Activated CD8-positive, alpha-beta T cell treated with anti-CD3 and anti-CD28 coated beads for 36 hours (primary cell): ENCODE results near the gene SLC26A1. TPM values are rescaled to one million over a fixed set of nuclear protein-coding genes. Genes with fewer than 3 reads are reported as not detected.
"Not testable (repeated sequence)": the region's sequence is repeated elsewhere in the genome, so short reads cannot be mapped to it uniquely, and the experiment has no call there.

ENCODE experiments used
- ATAC-seq: fragments of 200-7000 bp; cut with Tn5 transposase; one replicate; pipeline ENCODE4 v1.10.0; 2021; ENCODE audit warnings: mild to moderate bottlenecking, moderate library complexity
- CTCF ChIA-PET: fragments of 350-600 bp; sonication (Branson Sonifier 250); formaldehyde crosslinking; loops from one replicate; lab custom pipeline; 2021; ENCODE audit warnings: antibody characterized with exemption; lab: Charles Lee
- POLR2A ChIA-PET: fragments of 350-600 bp; sonication (Branson Sonifier 250); formaldehyde crosslinking; loops from one replicate; lab custom pipeline; 2021; ENCODE audit warnings: antibody characterized with exemption; lab: Charles Lee
- DNase-seq: peaks from one replicate; pipeline ENCODE4 v3.0.0-alpha.2; 2020
- H3K27ac Mint-ChIP-seq: one replicate; pipeline ENCODE4 v1.8.0; 2021; ENCODE audit warnings: mild to moderate bottlenecking, mixed read lengths
- H3K27me3 Mint-ChIP-seq: one replicate; pipeline ENCODE4 v1.8.0; 2021; ENCODE audit warnings: mixed read lengths
- H3K36me3 Mint-ChIP-seq: one replicate; pipeline ENCODE4 v1.8.0; 2021; ENCODE audit warnings: low read depth, mixed read lengths
- H3K4me1 Mint-ChIP-seq: one replicate; pipeline ENCODE4 v1.8.0; 2021; ENCODE audit warnings: low read depth, mixed read lengths
- H3K4me3 Mint-ChIP-seq: one replicate; pipeline ENCODE4 v1.8.0; 2021; ENCODE audit warnings: mild to moderate bottlenecking, moderate library complexity, mixed read lengths
- H3K9me3 Mint-ChIP-seq: one replicate; pipeline ENCODE4 v1.8.0; 2021; ENCODE audit warnings: mixed read lengths
- intact Hi-C: fragments of 100-400 bp; cut with micrococcal nuclease; formaldehyde crosslinking; loops from one replicate; pipeline ENCODE4 v1.10.0; 2022
- total RNA-seq, 2 experiments: library from RNA; stranded (reverse); gene quantifications; one replicate each; pipeline ENCODE4 v1.2.3, GENCODE V29; 2021
- TF ChIP-seq, protein P1 (sequence below): fragments of 200-600 bp; IDR thresholded peaks from one replicate; pipeline ENCODE4 v1.8.0; 2022; ENCODE audit warnings: antibody characterized with exemption, mild to moderate bottlenecking

Gene SLC26A1
- total RNA-seq, 2 experiments from 2014 or later = 0.27 TPM; not detected in 1

DNA sequence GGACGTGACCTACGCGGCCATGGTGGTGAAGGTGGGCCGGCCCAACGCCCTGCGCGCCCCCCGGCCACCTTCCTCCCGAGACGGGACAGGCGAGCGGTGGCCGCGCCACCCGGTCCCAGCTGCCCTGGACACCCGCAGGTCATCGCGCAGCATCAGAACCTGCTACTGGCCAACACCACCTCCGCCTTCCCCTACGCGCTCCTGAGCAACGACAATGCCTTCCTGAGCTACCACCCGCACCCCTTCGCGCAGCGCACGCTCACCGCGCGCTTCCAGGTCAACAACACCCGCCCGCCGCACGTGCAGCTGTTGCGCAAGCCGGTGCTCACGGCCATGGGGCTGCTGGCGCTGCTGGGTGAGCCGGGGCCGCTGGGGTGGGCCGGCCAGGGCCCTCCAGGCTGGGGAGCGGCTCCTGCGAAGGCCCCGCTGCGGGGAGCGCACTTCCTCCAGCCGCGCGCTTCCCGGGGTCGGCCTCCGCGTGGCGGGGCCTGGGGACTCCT is 9.0 kb upstream of the SLC26A1 start:
- no peak overlapping the region for H3K27ac Mint-ChIP-seq
- ChIA-PET POLR2A (interaction anchor here (0.6 to 1.6 kb wide), 4 partner anchors 8 to 528 kb away, joined by 3 to 4 read pairs (median 4); partner anchors contain the start of genes GAK and TMEM175), CTCF (interaction anchor here (2.0 kb wide), 1 partner anchor 15 kb away, joined by 5 read pairs; no protein-coding TSS in a partner anchor)
- no peak overlapping the region for H3K4me3 Mint-ChIP-seq
- ATAC-seq (peak; percentile 24), DNase-seq (no peak)
- H3K27me3 Mint-ChIP-seq = peaks cover 50% of the 10 kb centered on the region
- intact Hi-C loops = no loop called here
- H3K36me3 Mint-ChIP-seq = no peaks in the 10 kb centered on the region
- peaks cover 2% of the 10 kb centered on the region for H3K9me3 Mint-ChIP-seq
- TF ChIP-seq, protein P1, sequence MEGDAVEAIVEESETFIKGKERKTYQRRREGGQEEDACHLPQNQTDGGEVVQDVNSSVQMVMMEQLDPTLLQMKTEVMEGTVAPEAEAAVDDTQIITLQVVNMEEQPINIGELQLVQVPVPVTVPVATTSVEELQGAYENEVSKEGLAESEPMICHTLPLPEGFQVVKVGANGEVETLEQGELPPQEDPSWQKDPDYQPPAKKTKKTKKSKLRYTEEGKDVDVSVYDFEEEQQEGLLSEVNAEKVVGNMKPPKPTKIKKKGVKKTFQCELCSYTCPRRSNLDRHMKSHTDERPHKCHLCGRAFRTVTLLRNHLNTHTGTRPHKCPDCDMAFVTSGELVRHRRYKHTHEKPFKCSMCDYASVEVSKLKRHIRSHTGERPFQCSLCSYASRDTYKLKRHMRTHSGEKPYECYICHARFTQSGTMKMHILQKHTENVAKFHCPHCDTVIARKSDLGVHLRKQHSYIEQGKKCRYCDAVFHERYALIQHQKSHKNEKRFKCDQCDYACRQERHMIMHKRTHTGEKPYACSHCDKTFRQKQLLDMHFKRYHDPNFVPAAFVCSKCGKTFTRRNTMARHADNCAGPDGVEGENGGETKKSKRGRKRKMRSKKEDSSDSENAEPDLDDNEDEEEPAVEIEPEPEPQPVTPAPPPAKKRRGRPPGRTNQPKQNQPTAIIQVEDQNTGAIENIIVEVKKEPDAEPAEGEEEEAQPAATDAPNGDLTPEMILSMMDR = no peak
- H3K4me1 Mint-ChIP-seq = no peaks in the 10 kb centered on the region

DNA sequence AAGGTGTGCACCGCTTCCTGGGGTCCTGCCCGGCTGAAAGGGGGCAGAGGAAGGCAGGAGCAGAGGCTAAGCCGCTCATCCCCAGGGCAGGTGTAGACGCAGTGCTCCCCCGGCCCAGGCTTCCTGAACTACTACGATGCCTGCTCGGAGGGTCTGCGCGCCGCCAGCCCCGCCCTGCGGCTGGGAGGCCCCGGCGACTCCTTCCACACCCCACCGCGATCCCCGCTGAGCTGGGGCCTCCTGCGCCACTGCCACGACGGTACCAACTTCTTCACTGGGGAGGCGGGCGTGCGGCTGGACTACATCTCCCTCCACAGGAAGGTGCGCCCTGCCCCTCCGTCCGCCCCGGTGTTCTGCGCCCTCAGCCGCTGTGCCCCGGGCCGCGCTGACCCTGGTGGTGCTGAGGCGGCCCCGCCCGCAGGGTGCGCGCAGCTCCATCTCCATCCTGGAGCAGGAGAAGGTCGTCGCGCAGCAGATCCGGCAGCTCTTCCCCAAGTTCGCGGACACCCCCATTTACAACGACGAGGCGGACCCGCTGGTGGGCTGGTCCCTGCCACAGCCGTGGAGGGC is 8.4 kb upstream of the SLC26A1 start:
- no peak overlapping the region for H3K4me3 Mint-ChIP-seq
- no peak for DNase-seq
- TF ChIP-seq, protein P1 = no peak
- H3K27ac Mint-ChIP-seq = no peak overlapping the region
- no peaks in the 10 kb centered on the region for H3K36me3 Mint-ChIP-seq
- ChIA-PET POLR2A (interaction anchor here (1.3 to 1.6 kb wide), 2 partner anchors 8 to 70 kb away, joined by 3 to 4 read pairs; partner anchors contain the start of genes GAK and TMEM175), CTCF (interaction anchor here (2.0 kb wide), 1 partner anchor 14 kb away, joined by 5 read pairs; no protein-coding TSS in a partner anchor)
- no peak for ATAC-seq
- peaks cover 45% of the 10 kb centered on the region for H3K27me3 Mint-ChIP-seq
- H3K4me1 Mint-ChIP-seq = no peaks in the 10 kb centered on the region
- H3K9me3 Mint-ChIP-seq = no peaks in the 10 kb centered on the region
- intact Hi-C loops = no loop called here

DNA sequence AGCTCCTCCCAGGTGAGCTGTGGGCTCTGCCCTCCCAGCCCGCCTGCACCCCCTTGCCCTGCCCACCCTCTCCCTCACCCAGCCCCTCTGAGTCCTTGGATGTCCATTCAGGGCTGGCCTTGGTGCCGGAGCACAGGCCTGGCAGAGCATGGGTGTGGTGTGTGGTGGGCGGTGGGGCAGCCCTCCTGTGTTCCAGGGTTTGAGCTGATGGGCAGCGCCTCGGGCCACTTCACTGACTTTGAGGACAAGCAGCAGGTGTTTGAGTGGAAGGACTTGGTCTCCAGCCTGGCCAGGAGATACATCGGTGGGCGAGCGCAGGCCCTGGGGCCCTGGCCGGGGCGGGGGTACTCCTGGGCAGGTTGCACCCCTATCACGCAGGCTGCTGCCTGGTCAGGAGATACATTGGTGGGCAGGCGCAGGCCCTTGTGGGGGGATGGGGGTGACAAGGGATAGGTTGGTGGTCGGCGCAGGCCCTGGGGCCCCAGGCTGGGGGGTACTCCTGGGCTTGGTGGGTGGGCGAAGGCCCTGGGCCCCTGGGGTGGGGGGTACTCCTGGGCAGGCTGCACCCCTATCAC is 7.6 kb upstream of the SLC26A1 start:
- Mint-ChIP-seq H3K27me3 (peaks cover 41% of the 10 kb centered on the region), H3K4me1 (no peaks in the 10 kb centered on the region), H3K36me3 (no peaks in the 10 kb centered on the region), H3K9me3 (no peaks in the 10 kb centered on the region), H3K27ac (no peak overlapping the region), H3K4me3 (no peak overlapping the region)
- DNase-seq (no peak), ATAC-seq (no peak)
- intact Hi-C loops = no loop called here
- TF ChIP-seq, protein P1 = no peak
- ChIA-PET CTCF (no interaction called here), POLR2A (no interaction called here)

DNA sequence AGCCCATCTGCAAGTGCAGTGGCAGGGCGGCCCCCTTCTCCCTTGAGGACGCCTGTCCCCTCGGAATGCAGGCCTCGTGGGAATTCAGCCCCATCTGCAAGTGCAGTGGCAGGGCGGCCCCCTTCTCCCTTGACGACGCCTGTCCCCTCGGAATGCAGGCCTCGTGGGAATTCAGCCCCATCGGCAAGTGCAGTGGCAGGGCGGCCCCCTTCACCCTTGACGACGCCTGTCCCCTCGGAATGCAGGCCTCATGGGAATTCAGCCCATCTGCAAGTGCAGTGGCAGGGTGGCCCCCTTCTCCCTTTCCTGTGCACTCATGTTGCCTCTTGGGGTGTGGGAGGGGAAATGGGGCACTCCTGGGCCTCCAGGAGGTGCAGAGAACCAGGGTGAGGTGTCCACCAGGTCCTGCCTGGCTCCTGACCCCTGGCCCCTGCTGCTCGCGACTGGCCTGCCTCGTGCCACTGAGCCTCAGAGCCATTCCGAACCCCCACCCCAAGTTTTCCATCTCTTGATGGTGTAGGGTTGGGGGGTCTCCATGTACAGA is 6.8 kb upstream of the SLC26A1 start:
- no peak overlapping the region for H3K4me3 Mint-ChIP-seq
- H3K27me3 Mint-ChIP-seq = peaks cover 37% of the 10 kb centered on the region
- intact Hi-C loops = no loop called here
- no peaks in the 10 kb centered on the region for H3K9me3 Mint-ChIP-seq
- ChIA-PET POLR2A (no interaction called here), CTCF (no interaction called here)
- TF ChIP-seq, protein P1 = no peak
- no peak overlapping the region for H3K27ac Mint-ChIP-seq
- no peak for ATAC-seq
- H3K4me1 Mint-ChIP-seq = no peaks in the 10 kb centered on the region
- DNase-seq = no peak
- no peaks in the 10 kb centered on the region for H3K36me3 Mint-ChIP-seq

DNA sequence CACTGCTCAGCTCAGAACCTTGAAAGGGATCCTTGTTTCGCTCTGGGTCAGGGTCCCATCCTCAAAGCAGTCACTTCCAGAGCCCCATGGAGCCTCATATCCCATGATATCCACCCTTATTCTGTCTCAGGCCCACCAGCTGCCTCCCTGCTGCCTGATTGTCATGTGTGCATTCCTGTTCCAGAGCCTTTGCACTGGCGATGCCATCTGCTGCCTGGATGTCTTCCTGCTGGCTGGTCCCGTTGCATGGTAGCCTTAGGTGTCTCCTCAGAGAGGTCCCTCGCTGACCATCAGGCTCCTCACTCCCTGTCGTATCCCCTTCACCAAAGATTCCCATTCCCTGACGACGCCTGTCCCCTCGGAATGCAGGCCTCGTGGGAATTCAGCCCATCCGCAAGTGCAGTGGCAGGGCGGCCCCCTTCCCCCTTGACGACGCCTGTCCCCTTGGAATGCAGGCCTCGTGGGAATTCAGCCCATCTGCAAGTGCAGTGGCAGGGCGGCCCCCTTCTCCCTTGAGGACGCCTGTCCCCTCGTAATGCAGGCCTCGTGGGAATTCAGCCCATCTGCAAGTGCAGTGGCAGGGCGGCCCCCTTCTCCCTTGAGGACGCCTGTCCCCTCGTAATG is 6.1 kb upstream of the SLC26A1 start:
- peaks cover 32% of the 10 kb centered on the region for H3K27me3 Mint-ChIP-seq
- H3K27ac Mint-ChIP-seq, DNase-seq, H3K4me3 Mint-ChIP-seq, ATAC-seq, H3K4me1 Mint-ChIP-seq, intact Hi-C loops, POLR2A ChIA-PET, H3K9me3 Mint-ChIP-seq, H3K36me3 Mint-ChIP-seq: not testable (repeated sequence)
- CTCF ChIA-PET = interaction anchor here (0.9 kb wide), 1 partner anchor 12 kb away, joined by 3 read pairs; no protein-coding TSS in a partner anchor
